GM12892 (cell line): ENCODE measurements around the gene TEX264.

Experiments used
- POLR2A ChIP-seq: IDR thresholded peaks from 2 replicates; pipeline ENCODE4 v1.6.1; 2011; ENCODE audit warnings: low read depth, low read length, control low read depth
- POLR2AphosphoS5 ChIP-seq: IDR thresholded peaks from 2 replicates; pipeline ENCODE4 v1.6.1; 2011; ENCODE audit warnings: low read depth, low read length, control low read depth
- TAF1 ChIP-seq: IDR thresholded peaks from 2 replicates; pipeline ENCODE4 v1.6.1; 2011; ENCODE audit warnings: low read depth, mild to moderate bottlenecking, control low read depth, low read length, borderline replicate concordance

DNA sequence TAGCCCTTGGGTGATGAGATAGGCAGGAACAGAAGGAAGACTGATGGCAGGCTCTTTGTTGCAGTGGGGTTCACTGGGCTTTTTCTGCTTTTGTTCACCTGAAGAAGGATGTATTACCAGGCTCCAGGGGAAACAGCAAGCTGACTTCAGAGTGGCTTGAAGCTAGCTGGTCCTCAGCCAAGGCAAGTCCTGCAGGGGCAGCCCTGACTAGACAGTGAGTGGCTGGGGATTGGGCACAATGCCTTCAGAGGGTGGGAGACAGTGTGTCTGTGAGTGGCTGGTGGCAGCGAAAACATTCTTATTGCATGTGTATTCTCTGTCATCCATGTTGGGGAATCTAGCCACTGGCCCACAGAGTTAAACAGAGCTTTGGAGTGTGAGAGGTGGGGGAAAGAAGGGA lies 2.3 kb upstream of the TEX264 start:
- TF ChIP-seq POLR2AphosphoS5 (no peak), POLR2A (no peak), TAF1 (no peak)
